K562 (cell line): ENCODE measurements around the gene RAD51D. TPM values are rescaled to one million over a fixed set of nuclear protein-coding genes. Genes with fewer than 3 reads are reported as not detected.
A peak's percentile ranks its signal among the peaks of the same experiment; 100 is the strongest.

Experiments used
- ATAC-seq: fragments of 200-7000 bp; cut with Tn5 transposase; 3 replicates; pipeline ENCODE4 v1.9.1; 2020; ENCODE audit warnings: moderate library complexity
- BruUV-seq: library from RNA; stranded (reverse); fragments of 400-500 nt; replicated peaks from 2 replicates; lab custom pipeline; 2021; lab: Mats Ljungman, UMichigan
- CTCF ChIA-PET: fragments of 300-600 bp; formaldehyde crosslinking; extraction: SDS; loops from one replicate; lab custom pipeline; 2021; ENCODE audit warnings: low intra/inter-chr PET ratio; lab: Yijun Ruan, JAX
- POLR2A ChIA-PET: fragments of 300-600, 350-650 bp; sonication (Branson Sonifier 250); formaldehyde crosslinking; extraction: SDS; loops from one replicate; lab custom pipeline; 2021; ENCODE audit warnings: antibody characterized with exemption, inconsistent platforms; lab: Yijun Ruan, JAX
- DNase-seq, 4 experiments: peaks; one replicate each; pipeline versions ENCODE4 v3.0.0 to v3.0.0-alpha.2; 2011 to 2018; ENCODE audit warnings: low spot score in 3 of 4, mixed read lengths in 3 of 4; ENCODE audit errors: extremely low read depth in 1 of 4
- FAIRE-seq: peaks from 2 replicates; lab custom pipeline; 2011; peaks lifted over from hg19 to GRCh38; lab: Jason Lieb, UNC
- H2AFZ ChIP-seq: 2 replicates; pipeline ENCODE4 v1.6.0; 2011; ENCODE audit warnings: low read depth, low read length, control low read depth, inconsistent platforms
- H3K27ac ChIP-seq: fragments of 200-600 bp; 3 replicates; pipeline ENCODE4 v1.8.0; 2011; ENCODE audit warnings: low read depth, mild to moderate bottlenecking, control low read depth, inconsistent platforms, low read length, moderate library complexity, mixed read lengths; ENCODE audit errors: extremely low read depth
- H3K27me3 ChIP-seq, 2 experiments: fragments of 300-600 bp in 1 of 2; 2 replicates in 1 of 2; 3 replicates in 1 of 2; pipeline versions ENCODE4 v1.6.0 to v1.8.0; 2011; ENCODE audit warnings: inconsistent platforms in 2 of 2, low read length in 2 of 2, mild to moderate bottlenecking in 1 of 2, mixed read lengths in 1 of 2, moderate library complexity in 1 of 2; ENCODE audit not compliant: control insufficient read depth in 2 of 2, insufficient read depth in 2 of 2
- H3K36me3 ChIP-seq: fragments of 300-600 bp; 3 replicates; pipeline ENCODE4 v1.8.0; 2011; ENCODE audit warnings: mild to moderate bottlenecking, low read length, inconsistent platforms; ENCODE audit not compliant: control insufficient read depth, insufficient read depth
- H3K4me1 ChIP-seq, 2 experiments: fragments of 200-600 bp in 1 of 2; replicated peaks in 1 of 2; 2 replicates in 1 of 2; 3 replicates in 1 of 2; pipeline versions ENCODE4 v1.5.1 to v1.8.0; 2011; ENCODE audit warnings: inconsistent platforms in 2 of 2, low read length in 2 of 2, mild to moderate bottlenecking in 1 of 2, mixed read lengths in 1 of 2, moderate library complexity in 1 of 2; ENCODE audit not compliant: control insufficient read depth in 2 of 2, insufficient read depth in 2 of 2
- H3K4me2 ChIP-seq: 2 replicates; pipeline ENCODE4 v1.6.1; 2011; ENCODE audit warnings: low read length, control low read depth, inconsistent platforms, mixed read lengths; ENCODE audit not compliant: insufficient read depth
- H3K4me3 ChIP-seq: fragments of 200-600 bp; sonication (generic), shearing (Covaris generic); 2 replicates; pipeline ENCODE4 v1.5.1; 2016; ENCODE audit warnings: control low read depth, inconsistent platforms
- H3K79me2 ChIP-seq: fragments of 200-600 bp; 3 replicates; pipeline ENCODE4 v1.8.0; 2011; ENCODE audit warnings: low read length, inconsistent platforms; ENCODE audit not compliant: control insufficient read depth, insufficient read depth
- H3K9ac ChIP-seq, 2 experiments: 2 replicates each; pipeline versions ENCODE4 v1.6.0 to v1.6.1; 2011; ENCODE audit warnings: low read depth in 2 of 2, low read length in 2 of 2, control low read depth in 1 of 2, inconsistent platforms in 1 of 2, mild to moderate bottlenecking in 1 of 2, mixed read lengths in 1 of 2; ENCODE audit not compliant: insufficient read depth in 1 of 2
- H3K9me1 ChIP-seq: one replicate; pipeline ENCODE4 v1.6.0; 2011; ENCODE audit warnings: inconsistent platforms, mild to moderate bottlenecking, low read length, moderate library complexity; ENCODE audit not compliant: control insufficient read depth, insufficient read depth
- H3K9me3 ChIP-seq: replicated peaks from 2 replicates; pipeline ENCODE4 v1.5.1; 2011; ENCODE audit warnings: low read depth, low read length, inconsistent platforms; ENCODE audit not compliant: control insufficient read depth, insufficient read depth
- H4K20me1 ChIP-seq: replicated peaks from 2 replicates; pipeline ENCODE4 v1.6.1; 2011; ENCODE audit warnings: low read length, inconsistent platforms, mixed read lengths; ENCODE audit not compliant: control insufficient read depth, insufficient read depth
- CTBP1 ChIP-seq: fragments of 450-650 bp; IDR thresholded peaks from 2 replicates; pipeline ENCODE4 v1.6.1; 2016; ENCODE audit warnings: borderline replicate concordance
- CTCF ChIP-seq, 3 experiments: IDR thresholded peaks in 2 of 3; conservative IDR thresholded peaks in 1 of 3; 2 replicates each; pipeline ENCODE4 v1.5.1; 2011 to 2012; ENCODE audit warnings: low read length in 3 of 3, mild to moderate bottlenecking in 3 of 3, control low read depth in 2 of 3, improper control_type of control experiment in 1 of 3, inconsistent platforms in 1 of 3, low read depth in 1 of 3, mixed read lengths in 1 of 3, moderate library complexity in 1 of 3; ENCODE audit not compliant: insufficient read depth in 2 of 3
- CXXC5 ChIP-seq: fragments of 250-450 bp; sonication (Bioruptor Pico); IDR thresholded peaks from 2 replicates; pipeline ENCODE4 v1.8.0; 2022; ENCODE audit warnings: inconsistent platforms, mild to moderate bottlenecking, moderate library complexity
- MNT ChIP-seq, 2 experiments: fragments of 450-650 bp; conservative IDR thresholded peaks; 2 replicates each; pipeline ENCODE4 v1.6.1; 2017; ENCODE audit warnings: mild to moderate bottlenecking in 2 of 2, moderate library complexity in 2 of 2
- NONO ChIP-seq, 2 experiments: fragments of 200-400 bp in 1 of 2; fragments of 450-650 bp in 1 of 2; formaldehyde crosslinking in 1 of 2; IDR thresholded peaks; 2 replicates each; pipeline ENCODE4 v1.6.1; 2017; ENCODE audit warnings: low read depth in 2 of 2, mild to moderate bottlenecking in 2 of 2, moderate library complexity in 2 of 2, low read length in 1 of 2
- RAD21 ChIP-seq, 2 experiments: fragments of 250-450 bp in 1 of 2; fragments of 450-650 bp in 1 of 2; sonication (Bioruptor Pico) in 1 of 2; formaldehyde crosslinking in 1 of 2; IDR thresholded peaks in 1 of 2; conservative IDR thresholded peaks in 1 of 2; 2 replicates each; pipeline versions ENCODE4 v1.4.0 to v1.8.0; 2020 to 2022; ENCODE audit warnings: mild to moderate bottlenecking in 2 of 2, moderate library complexity in 1 of 2
- RBFOX2 ChIP-seq: fragments of 200-400 bp; formaldehyde crosslinking; IDR thresholded peaks from 2 replicates; pipeline ENCODE4 v1.6.1; 2017; ENCODE audit warnings: low read depth, mild to moderate bottlenecking, low read length, moderate library complexity
- RBM22 ChIP-seq: fragments of 200-400 bp; formaldehyde crosslinking; IDR thresholded peaks from 2 replicates; pipeline ENCODE4 v1.6.1; 2018; ENCODE audit warnings: low read length, low read depth; ENCODE audit not compliant: poor library complexity, severe bottlenecking
- SMAD4 ChIP-seq: fragments of 250-450 bp; sonication (Bioruptor Pico); conservative IDR thresholded peaks from 2 replicates; pipeline ENCODE4 v1.8.0; 2021; ENCODE audit warnings: inconsistent platforms, mild to moderate bottlenecking, moderate library complexity
- USF1 ChIP-seq: sonication (generic); formaldehyde crosslinking; IDR thresholded peaks from 2 replicates; pipeline ENCODE4 v1.9.0; 2022; ENCODE audit warnings: mild to moderate bottlenecking, missing genetic modification reagents
- ZFX ChIP-seq: sonication (generic); formaldehyde crosslinking; IDR thresholded peaks from 2 replicates; pipeline ENCODE4 v1.8.0; 2022; ENCODE audit warnings: mild to moderate bottlenecking, missing genetic modification reagents, moderate library complexity
- ZNF57 ChIP-seq: fragments of 450-650 bp; formaldehyde crosslinking; IDR thresholded peaks from 2 replicates; pipeline ENCODE4 v1.4.0; 2020; ENCODE audit warnings: mild to moderate bottlenecking, moderate library complexity
- WGBS: fragments of 100-300 bp; shearing (Covaris generic); methylation state at CpG from one replicate; pipeline ENCODE4 v1.1.6; 2016; ENCODE audit warnings: low coverage, mixed read lengths; ENCODE audit not compliant: insufficient coverage; ENCODE audit errors: missing lambda C conversion rate; 5-methylcytosine and 5-hydroxymethylcytosine counted together
- in situ Hi-C: fragments of 300-500 bp; cut with MboI; formaldehyde crosslinking; loops from 4 replicates; pipeline ENCODE4 v1.15.0; 2018; ENCODE audit warnings: inconsistent platforms, mixed read lengths
- intact Hi-C: fragments of 100-400 bp; cut with micrococcal nuclease; formaldehyde crosslinking; loops from 2 replicates; pipeline ENCODE4 v1.14.2; 2022
- polyA plus RNA-seq, 8 experiments: library from polyadenylated mRNA; depleted of rRNA in 4 of 8; stranded (reverse) in 5 of 8; unstranded in 3 of 8; fragments of >200 nt; fragmentation: Nextera tagmentation in 2 of 8; fragmentation: Illumina TruSeq in 1 of 8; extraction: Ambion mirVana in 2 of 8; extraction: Trizol in 1 of 8; gene quantifications; 2 replicates each; pipeline versions ENCODE4 v1.2.1 to v1.2.3, GENCODE V29; 2011 to 2014; ENCODE audit warnings: inconsistent platforms in 1 of 8, missing spikeins in 1 of 8
- total RNA-seq, 7 experiments: library from RNA; depleted of rRNA in 6 of 7; stranded (reverse); fragments of >200 nt in 6 of 7; fragmentation: Illumina TruSeq in 2 of 7; extraction: Trizol in 2 of 7; gene quantifications; 2 replicates each; pipeline versions ENCODE4 v1.2.1 to v1.2.3, GENCODE V29; 2011 to 2021; ENCODE audit warnings: low replicate concordance in 1 of 7
- TF ChIP-seq, protein P1 (sequence below): fragments of 200-800 bp; sonication (Bioruptor generic); IDR thresholded peaks from 2 replicates; pipeline ENCODE4 v1.6.1; 2017; ENCODE audit warnings: missing genetic modification characterization, missing compliant biosample characterization

The RAD51D gene
- total and polyA plus RNA-seq, 9 of the 15 experiments (the other 6 are each of a cell fraction or from before 2014, with no cell fraction given): 2.2 to 16.9 (median 8.7) TPM

- DNase-seq: peak; percentile 91 to 96 (median 94)
- intact Hi-C loops: loop anchor here (2.0 to 5.0 kb wide), 3 partner anchors 24 to 107 kb away; partner anchors contain the start of gene LIG3
- Histone ChIP-seq H3K9me1 (no peaks in the 10 kb centered on the region), H3K36me3 (no peaks in the 10 kb centered on the region), H3K9ac (peak overlapping the region; percentile 75 to 92), H3K4me1 (peaks cover 19 to 22% of the 10 kb centered on the region in 2 experiments), H4K20me1 (no peaks in the 10 kb centered on the region), H3K79me2 (peaks cover 38% of the 10 kb centered on the region), H3K4me3 (peak overlapping the region; percentile 87), H3K9me3 (no peaks in the 10 kb centered on the region), H3K27ac (peak overlapping the region; percentile 78), H2AFZ (peak overlapping the region; percentile 94), H3K27me3 (no peaks in the 10 kb centered on the region), H3K4me2 (peak overlapping the region; percentile 83)
- ChIA-PET POLR2A (interaction anchor here (1.0 to 1.5 kb wide), 3 partner anchors 14 to 31 kb away, joined by 3 to 4 read pairs (median 3); partner anchors contain the start of gene RAD51D), CTCF (interaction anchor here (0.6 to 1.0 kb wide), 3 partner anchors 31 to 660 kb away, joined by 3 to 6 read pairs (median 5); partner anchors contain the start of gene RAD51D)
- no peak for FAIRE-seq
- under 1% methylated on average over 27 of the region's 80 CpGs for WGBS
- in situ Hi-C loops: no loop called here
- no TSS peak for BruUV-seq
- peak; percentile 89 for ATAC-seq
- TF ChIP-seq RAD21 (CRISPR knock-in tag; conservative IDR thresholded peaks at IDR 0.05 in 1 of 2, IDR thresholded peaks at IDR 0.05 in 1 of 2) (peak in 1 of 2 experiments; percentile 64; a peak in 3 of 4 replicates), CXXC5 (CRISPR knock-in tag) (peak; percentile 81), ZFX (CRISPR knock-in tag) (peak; percentile 43), RBM22 (peak; percentile 38), CTBP1 (peak; percentile 16; the same call in 1 of the 2 replicates), RBFOX2 (peak; percentile 75), USF1 (CRISPR knock-in tag) (no peak), ZNF57 (no peak), CTCF (IDR thresholded peaks at IDR 0.05 in 2 of 3, conservative IDR thresholded peaks at IDR 0.05 in 1 of 3; ENCODE audit: insufficient read depth in 2 of 3, low read depth in 1 of 3, low read length in 3 of 3) (peak; percentile 79 to 97 (median 87)), SMAD4 (CRISPR knock-in tag) (peak; percentile 76), MNT (conservative IDR thresholded peaks at IDR 0.05) (0 out of 4 replicates have a peak, but pooled peaks of 1 of the 2 experiments have one; percentile 13), NONO (IDR thresholded peaks at IDR 0.05; ENCODE audit: low read depth in 2 of 2, low read length in 1 of 2) (peak; percentile 26 to 71; a peak in 2 of 4 replicates)
- TF ChIP-seq, protein P1, sequence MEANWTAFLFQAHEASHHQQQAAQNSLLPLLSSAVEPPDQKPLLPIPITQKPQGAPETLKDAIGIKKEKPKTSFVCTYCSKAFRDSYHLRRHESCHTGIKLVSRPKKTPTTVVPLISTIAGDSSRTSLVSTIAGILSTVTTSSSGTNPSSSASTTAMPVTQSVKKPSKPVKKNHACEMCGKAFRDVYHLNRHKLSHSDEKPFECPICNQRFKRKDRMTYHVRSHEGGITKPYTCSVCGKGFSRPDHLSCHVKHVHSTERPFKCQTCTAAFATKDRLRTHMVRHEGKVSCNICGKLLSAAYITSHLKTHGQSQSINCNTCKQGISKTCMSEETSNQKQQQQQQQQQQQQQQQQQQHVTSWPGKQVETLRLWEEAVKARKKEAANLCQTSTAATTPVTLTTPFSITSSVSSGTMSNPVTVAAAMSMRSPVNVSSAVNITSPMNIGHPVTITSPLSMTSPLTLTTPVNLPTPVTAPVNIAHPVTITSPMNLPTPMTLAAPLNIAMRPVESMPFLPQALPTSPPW (CRISPR knock-in tag): peak; percentile 97
Measured at GRCh38 chr17:35088881-35089585, 30.6 kb downstream of the RAD51D start.
